ENCODE measurements around the gene HOOK1.

HOOK1 gene

GRCh38 chr1:59924653-59925052 lies 109.9 kb downstream of the HOOK1 start:
- peaks cover 26% of the 10 kb centered on the region for H3K27me3 ChIP-seq (ENCODE audit: insufficient read depth, poor library complexity, severe bottlenecking)
- H3K4me3 ChIP-seq (replicated peaks; ENCODE audit: insufficient read depth, low read length) = no peak overlapping the region
- DNase-seq (ENCODE audit: low read depth in 1 of 2, low spot score in 1 of 2) = no peak
- TF ChIP-seq GABPA (IDR thresholded peaks at IDR 0.05; ENCODE audit: low read depth) = no peak
- no peak for TF ChIP-seq REST (IDR thresholded peaks at IDR 0.05; ENCODE audit: insufficient replicate concordance, low read depth)
- no peak for TF ChIP-seq CTCF (IDR thresholded peaks at IDR 0.05; ENCODE audit: insufficient read depth, low read length)
- no peak for TF ChIP-seq POLR2AphosphoS5 (IDR thresholded peaks at IDR 0.05; ENCODE audit: low read depth)
- TF ChIP-seq SPI1 (IDR thresholded peaks at IDR 0.05; ENCODE audit: borderline replicate concordance, low read depth) = no peak
- H3K27ac ChIP-seq (replicated peaks) = no peak overlapping the region

Measured in HL-60 (cell line).